ENCODE data around the gene UGT1A10.
"Not testable (repeated sequence)": the region's sequence is repeated elsewhere in the genome, so short reads cannot be mapped to it uniquely, and the experiment has no call there.

The UGT1A10 gene

DNA sequence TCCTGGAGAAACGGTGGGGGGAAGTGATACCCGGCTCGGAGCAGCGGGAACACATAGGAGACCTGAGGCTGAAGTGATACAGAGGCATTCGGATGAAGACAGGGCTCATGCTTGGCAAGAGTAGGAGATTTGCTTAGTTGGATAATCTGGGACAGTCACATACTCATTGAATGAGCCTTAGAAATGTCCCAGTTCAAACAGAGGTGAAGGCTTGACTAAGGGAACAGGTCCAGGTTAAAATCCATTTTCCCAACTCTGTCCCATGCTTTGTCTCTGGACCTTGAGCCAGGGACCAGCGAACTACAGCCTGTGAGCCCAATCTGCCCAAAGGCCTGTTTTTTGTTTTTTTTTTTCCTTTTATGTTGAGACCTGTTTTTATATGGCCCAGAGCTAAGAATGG is 57.7 kb downstream of the UGT1A10 start:
- Histone ChIP-seq H3K4me3 (ENCODE audit: severe bottlenecking) (no peak overlapping the region), H3K27ac (ENCODE audit: poor library complexity, severe bottlenecking) (no peak overlapping the region), H3K27me3 (ENCODE audit: insufficient read depth, poor library complexity, severe bottlenecking) (no peaks in the 10 kb centered on the region), H3K4me1 (ENCODE audit: insufficient read depth, poor library complexity, severe bottlenecking) (peaks cover 25% of the 10 kb centered on the region), H3K36me3 (ENCODE audit: low read depth) (no peaks in the 10 kb centered on the region), H3K9me3 (ENCODE audit: severe bottlenecking) (no peaks in the 10 kb centered on the region)
- no peak for ATAC-seq (ENCODE audit: low read depth)
- TF ChIP-seq, protein P1, sequence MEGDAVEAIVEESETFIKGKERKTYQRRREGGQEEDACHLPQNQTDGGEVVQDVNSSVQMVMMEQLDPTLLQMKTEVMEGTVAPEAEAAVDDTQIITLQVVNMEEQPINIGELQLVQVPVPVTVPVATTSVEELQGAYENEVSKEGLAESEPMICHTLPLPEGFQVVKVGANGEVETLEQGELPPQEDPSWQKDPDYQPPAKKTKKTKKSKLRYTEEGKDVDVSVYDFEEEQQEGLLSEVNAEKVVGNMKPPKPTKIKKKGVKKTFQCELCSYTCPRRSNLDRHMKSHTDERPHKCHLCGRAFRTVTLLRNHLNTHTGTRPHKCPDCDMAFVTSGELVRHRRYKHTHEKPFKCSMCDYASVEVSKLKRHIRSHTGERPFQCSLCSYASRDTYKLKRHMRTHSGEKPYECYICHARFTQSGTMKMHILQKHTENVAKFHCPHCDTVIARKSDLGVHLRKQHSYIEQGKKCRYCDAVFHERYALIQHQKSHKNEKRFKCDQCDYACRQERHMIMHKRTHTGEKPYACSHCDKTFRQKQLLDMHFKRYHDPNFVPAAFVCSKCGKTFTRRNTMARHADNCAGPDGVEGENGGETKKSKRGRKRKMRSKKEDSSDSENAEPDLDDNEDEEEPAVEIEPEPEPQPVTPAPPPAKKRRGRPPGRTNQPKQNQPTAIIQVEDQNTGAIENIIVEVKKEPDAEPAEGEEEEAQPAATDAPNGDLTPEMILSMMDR (IDR thresholded peaks at IDR 0.05; ENCODE audit: poor library complexity, severe bottlenecking) = no peak
- DNase-seq (ENCODE audit: low spot score) = no peak

GRCh38 chr2:233698740-233699139 is 62.5 kb downstream of the UGT1A10 start:
- H3K4me1 ChIP-seq (ENCODE audit: insufficient read depth, poor library complexity, severe bottlenecking) = peaks cover 8% of the 10 kb centered on the region
- H3K4me3 ChIP-seq (ENCODE audit: severe bottlenecking) = no peak overlapping the region
- DNase-seq (ENCODE audit: low spot score) (no peak), ATAC-seq (ENCODE audit: low read depth) (no peak)
- TF ChIP-seq, protein P1 (IDR thresholded peaks at IDR 0.05; ENCODE audit: poor library complexity, severe bottlenecking) = no peak
- no peaks in the 10 kb centered on the region for H3K36me3 ChIP-seq (ENCODE audit: low read depth)
- no peaks in the 10 kb centered on the region for H3K9me3 ChIP-seq (ENCODE audit: severe bottlenecking)
- no peak overlapping the region for H3K27ac ChIP-seq (ENCODE audit: poor library complexity, severe bottlenecking)
- no peaks in the 10 kb centered on the region for H3K27me3 ChIP-seq (ENCODE audit: insufficient read depth, poor library complexity, severe bottlenecking)

DNA sequence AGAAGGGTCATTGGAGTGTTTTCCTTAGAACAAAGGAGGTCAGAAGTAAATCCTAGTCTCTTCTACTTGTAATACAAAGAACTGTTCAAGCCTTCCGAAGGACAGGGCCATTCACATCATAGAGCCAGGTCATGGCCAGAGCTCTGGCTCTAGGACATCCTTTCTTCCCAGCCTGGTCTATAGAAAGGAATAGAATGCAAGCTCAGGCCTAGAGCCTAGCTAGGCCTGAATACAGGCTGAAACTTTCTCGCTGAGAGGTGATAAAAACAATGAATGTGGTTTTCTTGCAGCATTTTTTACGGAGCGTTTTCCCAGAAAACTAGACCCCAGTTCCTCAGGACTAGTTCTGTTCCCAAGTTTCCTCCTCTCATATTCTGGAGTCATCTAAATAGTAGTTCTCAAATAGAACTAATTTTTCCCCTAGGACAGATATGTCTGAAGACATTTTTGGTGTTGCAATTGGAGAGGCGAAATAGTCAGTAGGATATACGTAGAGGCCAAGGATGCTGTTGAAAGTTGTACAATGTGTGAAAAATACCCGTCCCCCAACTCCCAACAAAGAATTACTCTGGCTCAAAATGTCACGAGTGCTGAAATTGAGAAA is 63.3 kb downstream of the UGT1A10 start:
- H3K4me3 ChIP-seq (ENCODE audit: severe bottlenecking) = no peak overlapping the region
- H3K4me1 ChIP-seq (ENCODE audit: insufficient read depth, poor library complexity, severe bottlenecking) = peaks cover 8% of the 10 kb centered on the region
- H3K27me3 ChIP-seq (ENCODE audit: insufficient read depth, poor library complexity, severe bottlenecking) = no peaks in the 10 kb centered on the region
- H3K36me3 ChIP-seq (ENCODE audit: low read depth) = no peaks in the 10 kb centered on the region
- peak overlapping the region; percentile 24 for H3K27ac ChIP-seq (ENCODE audit: poor library complexity, severe bottlenecking)
- TF ChIP-seq, protein P1 (IDR thresholded peaks at IDR 0.05; ENCODE audit: poor library complexity, severe bottlenecking) = no peak
- no peaks in the 10 kb centered on the region for H3K9me3 ChIP-seq (ENCODE audit: severe bottlenecking)
- DNase-seq (ENCODE audit: low spot score) (no peak), ATAC-seq (ENCODE audit: low read depth) (no peak)

DNA sequence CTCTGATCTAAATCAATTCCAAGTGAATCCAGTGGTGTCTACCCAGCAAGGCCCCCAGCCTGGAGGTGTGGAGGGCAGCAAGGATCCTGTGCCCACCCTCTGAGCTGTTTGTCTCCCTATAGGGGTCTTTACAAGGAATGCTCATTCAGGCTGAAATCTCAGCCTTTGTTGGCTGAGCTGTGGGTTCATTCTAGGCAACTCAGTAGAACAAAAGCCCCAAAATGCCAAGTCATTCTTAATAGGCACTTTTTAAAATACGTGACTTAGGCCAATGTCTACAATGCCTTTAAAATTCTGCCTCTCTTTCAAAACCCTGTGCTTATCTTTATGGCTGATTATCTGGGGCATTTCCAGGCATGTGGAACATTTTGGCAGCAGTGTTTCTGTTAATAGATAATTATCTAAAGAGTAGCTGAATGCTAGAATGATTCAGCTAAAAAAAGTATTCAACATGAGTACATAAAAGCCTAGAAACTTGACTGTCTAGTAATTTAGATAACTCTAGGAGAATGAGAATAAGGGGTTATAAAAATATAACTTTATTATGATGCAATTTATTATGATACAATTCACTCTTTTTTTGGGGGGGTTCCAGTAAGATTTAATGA is 63.9 kb downstream of the UGT1A10 start:
- TF ChIP-seq, protein P1 (IDR thresholded peaks at IDR 0.05; ENCODE audit: poor library complexity, severe bottlenecking) = no peak
- Histone ChIP-seq H3K9me3 (ENCODE audit: severe bottlenecking) (no peaks in the 10 kb centered on the region), H3K27me3 (ENCODE audit: insufficient read depth, poor library complexity, severe bottlenecking) (no peaks in the 10 kb centered on the region), H3K4me1 (ENCODE audit: insufficient read depth, poor library complexity, severe bottlenecking) (peaks cover 8% of the 10 kb centered on the region), H3K27ac (ENCODE audit: poor library complexity, severe bottlenecking) (peak overlapping the region; percentile 24), H3K36me3 (ENCODE audit: low read depth) (no peaks in the 10 kb centered on the region), H3K4me3 (ENCODE audit: severe bottlenecking) (no peak overlapping the region)
- ATAC-seq (ENCODE audit: low read depth) (no peak), DNase-seq (ENCODE audit: low spot score) (no peak)

DNA sequence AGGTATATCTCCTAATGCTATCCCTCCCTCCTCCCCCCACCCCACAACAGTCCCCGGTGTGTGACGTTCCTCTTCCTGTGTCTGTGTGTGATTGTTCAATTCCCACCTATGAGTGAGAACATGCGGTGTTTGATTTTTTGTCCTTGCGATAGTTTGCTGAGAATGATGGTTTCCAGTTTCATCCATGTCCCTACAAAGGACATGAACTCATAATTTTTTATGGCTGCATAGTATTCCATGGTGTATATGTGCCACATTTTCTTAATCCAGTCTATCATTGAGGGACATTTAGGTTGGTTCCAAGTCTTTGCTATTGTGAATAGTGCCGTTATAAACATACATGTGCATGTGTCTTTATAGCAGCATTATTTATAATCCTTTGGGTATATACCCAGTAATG is 64.6 kb downstream of the UGT1A10 start:
- ATAC-seq (ENCODE audit: low read depth); H3K27me3 ChIP-seq (ENCODE audit: insufficient read depth, poor library complexity, severe bottlenecking); H3K36me3 ChIP-seq (ENCODE audit: low read depth); H3K27ac ChIP-seq (ENCODE audit: poor library complexity, severe bottlenecking); H3K9me3 ChIP-seq (ENCODE audit: severe bottlenecking); DNase-seq (ENCODE audit: low spot score); H3K4me3 ChIP-seq (ENCODE audit: severe bottlenecking): not testable (repeated sequence)
- H3K4me1 ChIP-seq (ENCODE audit: insufficient read depth, poor library complexity, severe bottlenecking) = peaks cover 10% of the 10 kb centered on the region
